HS-5 (cell line): ENCODE results near the gene FUT2.
"Not testable (repeated sequence)": the region's sequence is repeated elsewhere in the genome, so short reads cannot be mapped to it uniquely, and the experiment has no call there.

ENCODE experiments used
- DNase-seq: peaks from one replicate; pipeline ENCODE4 v3.0.0-alpha.2; 2012; ENCODE audit warnings: low read depth

FUT2 gene

DNA sequence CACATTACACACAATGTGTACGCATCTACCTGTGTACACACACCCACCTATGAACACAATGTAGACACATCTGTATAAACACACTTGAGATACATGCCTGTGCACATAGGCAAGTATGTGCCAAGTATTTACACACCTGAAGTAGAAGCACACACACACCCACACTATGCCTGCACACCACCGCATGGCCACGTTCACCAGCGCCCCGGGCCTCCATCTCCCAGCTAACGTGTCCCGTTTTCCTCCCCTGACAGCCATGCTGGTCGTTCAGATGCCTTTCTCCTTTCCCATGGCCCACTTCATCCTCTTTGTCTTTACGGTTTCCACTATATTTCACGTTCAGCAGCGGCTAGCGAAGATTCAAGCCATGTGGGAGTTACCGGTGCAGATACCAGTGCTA is 6.9 kb downstream of the FUT2 start:
- no peak for DNase-seq

DNA sequence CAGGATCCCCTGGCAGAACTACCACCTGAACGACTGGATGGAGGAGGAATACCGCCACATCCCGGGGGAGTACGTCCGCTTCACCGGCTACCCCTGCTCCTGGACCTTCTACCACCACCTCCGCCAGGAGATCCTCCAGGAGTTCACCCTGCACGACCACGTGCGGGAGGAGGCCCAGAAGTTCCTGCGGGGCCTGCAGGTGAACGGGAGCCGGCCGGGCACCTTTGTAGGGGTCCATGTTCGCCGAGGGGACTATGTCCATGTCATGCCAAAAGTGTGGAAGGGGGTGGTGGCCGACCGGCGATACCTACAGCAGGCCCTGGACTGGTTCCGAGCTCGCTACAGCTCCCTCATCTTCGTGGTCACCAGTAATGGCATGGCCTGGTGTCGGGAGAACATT is 7.5 kb downstream of the FUT2 start:
- no peak for DNase-seq

DNA sequence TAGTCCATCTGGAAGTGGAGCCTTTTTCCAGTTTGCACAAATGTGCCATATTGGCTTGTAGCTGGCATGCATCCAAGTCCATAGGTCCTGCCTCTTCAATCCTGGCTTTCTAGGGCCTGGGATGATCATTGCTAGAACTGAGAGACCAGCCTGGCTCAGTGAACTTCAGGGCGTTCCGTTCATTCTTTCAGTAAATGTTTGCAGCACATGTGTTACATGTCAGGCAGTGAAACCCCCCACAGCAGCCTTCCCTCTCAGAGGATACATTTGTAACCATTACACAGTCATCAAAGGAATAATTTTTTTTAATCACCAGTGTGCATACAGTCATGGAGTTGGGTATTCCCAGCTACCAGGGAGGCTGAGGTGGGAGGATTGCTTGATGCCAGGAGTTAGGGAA is 9.7 kb downstream of the FUT2 start:
- DNase-seq: no peak

DNA sequence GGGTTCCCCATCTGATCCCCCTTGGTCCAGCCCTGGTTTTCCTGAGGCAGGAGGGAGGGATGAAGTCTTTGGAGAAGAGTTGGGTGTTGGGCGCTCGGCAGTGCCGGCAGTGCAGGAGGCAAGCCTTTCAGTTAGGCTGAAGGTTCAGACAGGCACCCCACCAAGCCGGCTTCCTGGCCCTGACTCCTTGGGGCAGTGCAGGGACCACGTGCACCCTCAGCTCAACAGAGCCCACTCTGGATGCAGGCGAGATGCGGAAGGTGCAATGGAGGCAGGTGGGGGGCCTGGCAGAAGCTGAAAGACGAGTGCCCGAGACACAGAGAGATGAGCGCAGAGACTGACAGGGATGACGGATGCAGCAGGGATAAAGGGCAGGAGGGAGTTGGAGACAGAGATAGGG is 12.7 kb downstream of the FUT2 start:
- DNase-seq: no peak

DNA sequence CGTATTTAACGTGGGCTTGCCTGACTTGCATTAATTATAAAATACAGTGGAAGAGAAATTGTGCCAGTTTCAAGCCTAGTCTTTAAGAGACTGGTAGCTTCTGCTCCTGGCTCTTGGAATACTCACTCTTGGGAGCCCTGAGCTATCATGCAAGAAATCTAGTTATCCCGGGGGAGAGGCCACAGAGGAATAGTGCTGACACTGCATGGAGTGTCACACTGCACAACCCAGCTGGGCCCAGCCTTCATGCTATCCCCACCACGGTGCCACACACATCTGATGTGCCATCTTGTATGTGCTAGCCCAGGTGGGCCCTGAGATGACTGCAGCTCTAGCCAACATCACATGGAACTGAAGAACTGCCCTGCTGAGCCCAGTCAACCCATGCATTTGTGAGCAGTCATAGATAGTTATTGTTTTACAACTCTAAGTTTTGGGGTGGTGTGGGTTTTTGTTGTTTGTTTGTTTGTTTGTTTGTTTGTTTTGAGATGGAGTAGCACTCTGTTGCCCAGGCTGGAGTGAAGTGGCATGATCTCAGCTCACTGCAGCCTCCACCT is 15.4 kb downstream of the FUT2 start:
- DNase-seq: no peak

DNA sequence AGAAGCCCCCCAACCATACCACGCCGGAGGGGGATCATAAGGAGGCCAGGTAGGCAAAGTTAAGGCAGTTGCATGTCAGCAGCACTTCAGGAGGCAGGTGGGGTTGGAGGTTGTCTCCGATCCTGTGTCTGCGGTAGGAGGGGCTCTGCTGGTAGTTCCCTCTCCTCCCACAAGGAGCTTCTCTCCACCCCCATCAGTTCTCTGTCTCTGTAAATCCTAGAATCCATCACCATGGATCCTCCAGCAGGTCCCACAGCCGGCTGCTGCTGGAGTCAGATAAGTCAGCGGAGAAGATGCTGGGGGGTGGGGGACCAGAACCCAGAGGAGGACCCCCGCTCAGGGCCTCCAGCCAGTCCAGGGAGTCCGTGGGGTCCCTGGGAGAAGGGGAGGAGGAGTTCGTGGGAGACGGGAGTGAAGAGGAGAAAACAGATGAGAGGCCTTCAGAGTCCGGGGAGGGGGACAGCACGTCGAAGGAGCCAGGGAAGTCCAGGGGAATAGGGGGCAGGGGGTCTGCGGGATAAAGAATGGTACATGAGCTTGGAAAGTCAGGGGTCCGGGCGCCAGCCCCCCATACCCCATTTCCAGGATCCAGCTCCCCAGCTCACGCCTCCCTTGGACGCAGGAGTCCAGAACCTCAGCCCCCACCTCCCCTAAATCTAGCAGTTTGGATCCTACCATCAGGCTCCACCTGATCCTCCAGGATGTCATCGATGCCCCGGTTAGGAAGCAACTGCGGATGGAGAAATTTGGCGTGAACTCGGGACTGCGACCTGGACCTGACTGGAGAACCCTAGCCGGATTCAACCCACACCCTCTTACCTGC is 17.5 kb downstream of the FUT2 start:
- DNase-seq: no peak

DNA sequence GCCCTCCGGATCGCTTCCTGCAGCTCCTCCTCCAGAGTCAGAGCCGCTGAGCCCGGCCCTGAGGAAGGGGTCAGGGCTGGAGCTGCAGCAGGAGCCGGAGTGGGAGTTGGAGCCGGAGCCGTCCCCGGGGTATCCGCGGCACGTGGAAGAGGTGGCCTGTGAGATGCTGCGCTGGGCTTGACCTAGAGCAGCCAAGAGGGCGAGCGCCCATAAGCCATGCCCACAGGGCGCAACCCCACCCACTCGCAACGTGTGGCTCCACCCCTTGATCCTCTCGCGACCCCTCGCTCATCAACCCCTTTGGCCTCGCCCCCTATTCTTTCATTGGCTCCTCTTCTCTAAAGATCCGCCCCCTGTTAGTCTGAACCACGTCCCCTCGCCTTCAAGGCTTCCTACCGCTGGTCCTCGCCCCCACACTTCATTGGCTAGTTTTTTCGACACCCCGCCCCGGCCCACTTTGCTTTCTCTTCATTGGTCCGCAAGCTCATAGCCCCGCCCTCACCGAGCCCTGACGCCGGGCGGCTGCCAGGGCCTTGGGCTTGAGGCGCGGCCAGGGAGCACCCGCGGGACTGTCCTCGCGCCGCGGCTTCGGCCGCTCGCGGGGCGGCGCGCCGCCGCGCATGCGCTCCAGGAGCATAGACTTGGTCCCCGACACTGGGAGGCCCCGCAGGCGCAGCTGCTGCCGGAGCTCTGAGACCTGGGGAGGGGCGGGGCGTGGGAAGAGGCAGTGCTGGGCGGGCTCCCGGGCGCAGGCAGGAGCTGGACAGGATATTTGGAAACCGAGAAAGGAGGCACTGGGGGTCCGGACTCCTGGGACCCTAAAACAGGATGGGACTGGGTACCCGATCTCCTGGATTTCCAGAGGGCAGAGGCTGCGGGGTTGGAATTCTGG is 18.3 kb downstream of the FUT2 start:
- DNase-seq: peak; percentile 98

DNA sequence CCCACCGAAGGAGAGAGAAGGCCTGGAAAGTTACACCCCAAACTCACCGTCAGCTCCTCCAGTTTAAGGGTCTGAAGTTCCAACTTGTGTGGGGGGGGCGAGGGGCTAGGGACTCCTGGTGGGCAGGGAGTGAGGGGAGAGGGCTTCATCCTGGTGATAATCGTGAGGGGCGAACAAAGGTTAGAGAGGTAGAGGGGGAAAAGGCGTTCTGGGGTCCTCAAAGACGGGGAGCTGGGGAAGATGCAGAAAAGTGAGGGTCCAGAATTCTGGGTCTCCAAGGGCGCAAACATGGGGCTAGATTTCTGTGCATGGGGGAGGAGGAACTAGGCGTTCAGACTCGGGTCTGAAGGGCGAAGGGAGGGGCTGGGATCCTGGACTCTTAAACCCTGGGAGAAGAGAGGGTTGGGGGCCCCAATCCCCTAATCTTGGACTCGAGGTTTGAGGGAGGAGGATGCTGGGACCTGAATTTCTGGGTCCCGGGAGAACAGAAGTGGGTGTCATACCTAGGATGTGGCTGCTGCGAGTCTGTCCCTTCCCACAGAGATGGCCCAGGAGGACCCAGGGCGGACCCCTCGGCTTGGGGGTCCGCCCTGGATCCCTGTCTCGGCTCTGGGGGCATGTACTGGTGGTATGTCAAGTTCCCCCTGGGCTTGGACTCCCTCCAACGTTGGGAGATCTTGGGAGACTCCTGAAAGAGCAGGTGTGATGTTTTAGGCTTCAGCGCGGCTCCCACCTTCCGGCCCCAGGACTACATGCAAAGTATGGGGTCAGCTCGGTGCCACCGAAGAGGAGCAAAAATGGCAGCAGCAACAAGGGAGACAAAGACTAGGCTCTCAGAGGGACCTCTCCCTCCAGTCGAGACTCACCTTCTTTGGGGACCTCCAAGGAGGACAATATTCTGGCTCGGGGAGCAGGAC is 19.2 kb downstream of the FUT2 start:
- no peak for DNase-seq

DNA sequence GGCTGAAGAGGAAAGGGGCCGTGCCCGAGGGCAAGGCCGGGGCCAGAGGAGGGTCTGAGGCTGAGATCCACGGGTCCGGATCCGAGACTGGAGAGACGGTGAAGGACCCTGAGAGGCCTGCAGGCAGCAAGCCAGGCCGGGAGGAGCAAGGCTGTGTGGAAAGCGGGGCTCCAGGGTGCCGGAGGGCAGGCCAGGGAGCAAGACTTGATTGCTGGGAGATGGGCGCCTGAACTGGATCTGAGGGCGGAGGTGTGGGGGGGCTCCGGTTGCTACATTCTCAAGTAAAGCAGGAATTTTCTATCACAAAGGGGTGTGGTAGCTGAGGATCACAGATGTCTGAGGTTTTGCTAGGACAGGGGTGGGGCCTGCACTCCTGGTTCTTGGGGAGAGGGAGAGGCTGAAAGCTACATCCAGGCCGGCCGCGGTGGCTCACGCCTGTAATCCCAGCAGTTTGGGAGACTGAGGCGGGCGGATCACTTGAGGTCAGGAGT is 20.0 kb downstream of the FUT2 start:
- no peak for DNase-seq

DNA sequence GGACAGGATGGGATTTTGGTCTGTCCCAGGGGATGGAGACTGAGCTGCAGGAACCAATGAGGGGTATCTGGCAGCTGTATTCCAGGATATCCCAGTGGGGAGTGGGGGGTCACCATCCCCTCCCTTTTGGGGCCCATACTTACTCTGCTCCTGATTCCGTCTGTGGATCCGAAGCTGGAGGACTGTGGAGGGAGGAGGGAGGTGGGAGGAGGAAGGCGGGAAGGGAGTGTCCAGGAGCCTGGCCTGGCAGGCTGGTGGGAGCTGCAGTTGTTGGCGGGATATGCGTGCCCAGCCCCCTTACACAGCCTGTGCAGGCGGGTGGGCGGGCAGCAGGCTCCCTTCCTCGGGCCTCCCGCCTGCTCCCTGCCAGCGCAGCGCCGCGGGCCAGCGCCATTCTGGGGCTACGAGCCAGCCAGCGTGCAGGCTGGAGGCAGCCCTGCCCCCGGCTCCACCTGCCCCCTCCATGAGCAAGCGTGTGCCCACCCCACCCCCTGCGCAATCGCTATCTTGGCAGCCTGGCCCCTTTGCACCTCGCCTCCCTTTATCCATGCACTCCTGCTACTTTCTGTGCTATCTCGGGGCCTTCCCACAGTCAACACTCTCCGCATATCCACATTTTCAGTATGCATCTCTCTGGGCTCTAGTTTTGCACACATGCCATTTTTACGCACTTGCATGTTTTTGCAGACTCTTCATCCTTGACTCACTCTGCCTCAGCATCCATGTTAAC is 21.0 kb downstream of the FUT2 start:
- DNase-seq: no peak

DNA sequence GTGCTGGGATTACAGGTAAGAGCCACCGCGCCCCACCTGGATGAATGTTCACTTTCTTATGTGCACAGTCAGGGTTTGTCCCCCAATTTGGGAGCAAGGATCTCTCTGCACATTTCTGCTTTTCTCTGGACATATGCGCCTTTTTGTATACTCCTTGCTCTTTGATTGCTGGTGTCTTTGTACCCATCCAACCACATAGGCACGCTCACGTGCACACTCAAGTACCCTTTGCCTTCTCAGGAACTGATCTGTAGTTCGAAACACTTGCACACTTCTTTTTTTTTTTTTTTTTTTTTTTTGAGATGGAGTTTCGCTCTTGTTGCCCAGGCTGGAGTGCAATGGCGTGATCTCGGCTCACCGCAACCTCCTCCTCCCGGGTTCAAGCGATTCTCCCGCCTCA is 22.3 kb downstream of the FUT2 start:
- not testable (repeated sequence) for DNase-seq

DNA sequence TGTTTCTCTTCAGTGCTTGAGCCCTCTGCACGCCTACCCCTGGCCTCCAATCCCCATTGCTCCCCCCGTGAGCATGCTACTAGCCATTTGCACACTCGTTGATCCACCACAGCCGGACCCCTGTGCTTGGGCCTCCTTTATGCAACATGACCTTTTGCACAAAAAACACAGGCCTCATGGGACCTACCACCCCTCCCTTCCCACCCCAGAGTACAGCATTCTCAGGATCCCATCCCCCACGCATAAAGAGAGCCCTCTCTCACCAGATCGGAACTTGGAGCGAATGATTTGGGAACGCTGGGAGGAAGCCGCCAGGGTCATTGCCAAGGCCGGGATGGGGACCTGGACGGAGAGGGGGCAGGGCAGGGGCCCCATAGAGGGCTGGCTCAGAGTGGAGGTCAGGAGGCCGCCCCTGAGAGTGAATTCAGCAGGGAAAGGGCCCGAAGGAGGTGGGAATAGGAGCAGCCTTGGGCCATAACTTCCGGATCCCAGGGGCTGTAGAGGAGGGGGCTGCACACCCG is 23.0 kb downstream of the FUT2 start:
- no peak for DNase-seq

DNA sequence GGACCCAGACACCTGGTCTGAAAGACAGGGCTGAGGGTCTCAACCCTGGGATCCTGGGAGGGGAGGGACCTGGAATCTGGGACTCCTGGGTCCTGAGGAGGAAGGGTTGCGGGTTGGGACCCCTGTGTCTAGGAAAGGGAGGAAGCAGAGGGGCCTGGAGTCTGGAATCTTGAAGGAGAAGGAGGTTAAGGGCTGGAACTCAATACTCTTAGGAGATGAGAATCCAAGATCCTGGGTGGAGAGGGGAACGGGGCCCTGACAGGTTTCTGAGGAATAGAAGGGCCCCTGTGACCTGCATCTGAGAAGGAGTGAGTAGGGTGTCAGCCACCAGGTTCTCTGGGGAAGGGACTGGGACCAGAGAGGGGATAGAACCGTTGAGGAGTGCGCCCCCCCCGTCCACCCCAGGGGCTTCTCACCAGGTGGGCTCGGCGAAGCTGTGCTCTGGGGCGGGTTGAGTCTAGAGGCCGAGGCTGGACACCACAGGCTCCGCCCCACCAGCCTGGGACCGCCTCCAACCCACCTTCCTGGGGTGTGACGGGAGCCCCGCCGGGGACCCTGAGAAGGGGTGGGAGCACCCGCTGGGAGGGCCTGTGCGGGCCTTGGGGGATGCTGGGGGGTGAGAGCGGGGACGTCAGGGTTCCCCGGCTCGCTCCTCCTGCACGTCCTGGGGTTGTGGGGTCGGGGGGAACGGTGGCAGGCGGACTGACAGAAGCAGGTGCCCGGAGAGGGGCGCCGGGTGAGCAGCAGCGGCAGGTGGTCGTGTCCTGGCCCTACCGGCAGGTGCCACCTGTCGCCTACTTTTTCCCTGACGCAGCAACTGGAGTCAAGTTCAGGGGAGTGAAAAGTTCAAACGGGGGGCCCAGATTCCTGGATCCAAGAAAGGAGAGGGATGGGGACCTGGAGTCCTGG is 23.7 kb downstream of the FUT2 start, which contains the start of gene MAMSTR:
Gene MAMSTR (minus strand): TSS at position 463 of the 909 bp plus-strand sequence. CDS start 694 bp downstream, outside the sequence.
- no peak for DNase-seq

DNA sequence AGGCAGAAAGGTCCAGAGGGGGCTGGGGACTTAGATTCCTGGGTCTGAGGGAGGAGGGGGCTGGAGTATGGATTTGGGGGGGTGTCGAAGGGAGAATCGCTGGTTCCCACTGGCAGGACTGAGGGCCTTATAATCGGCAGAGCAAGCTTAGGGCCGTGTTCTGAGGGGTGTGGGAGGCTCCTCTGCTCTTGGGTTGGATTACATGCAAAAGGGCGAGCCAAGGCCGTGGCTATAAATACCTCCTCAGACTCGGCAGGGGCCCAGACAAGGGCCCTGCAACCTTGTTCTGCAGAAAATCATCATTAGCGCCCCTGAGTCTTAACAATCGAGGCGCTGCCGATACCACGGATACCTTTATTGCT is 24.5 kb downstream of the FUT2 start:
- DNase-seq: no peak

DNA sequence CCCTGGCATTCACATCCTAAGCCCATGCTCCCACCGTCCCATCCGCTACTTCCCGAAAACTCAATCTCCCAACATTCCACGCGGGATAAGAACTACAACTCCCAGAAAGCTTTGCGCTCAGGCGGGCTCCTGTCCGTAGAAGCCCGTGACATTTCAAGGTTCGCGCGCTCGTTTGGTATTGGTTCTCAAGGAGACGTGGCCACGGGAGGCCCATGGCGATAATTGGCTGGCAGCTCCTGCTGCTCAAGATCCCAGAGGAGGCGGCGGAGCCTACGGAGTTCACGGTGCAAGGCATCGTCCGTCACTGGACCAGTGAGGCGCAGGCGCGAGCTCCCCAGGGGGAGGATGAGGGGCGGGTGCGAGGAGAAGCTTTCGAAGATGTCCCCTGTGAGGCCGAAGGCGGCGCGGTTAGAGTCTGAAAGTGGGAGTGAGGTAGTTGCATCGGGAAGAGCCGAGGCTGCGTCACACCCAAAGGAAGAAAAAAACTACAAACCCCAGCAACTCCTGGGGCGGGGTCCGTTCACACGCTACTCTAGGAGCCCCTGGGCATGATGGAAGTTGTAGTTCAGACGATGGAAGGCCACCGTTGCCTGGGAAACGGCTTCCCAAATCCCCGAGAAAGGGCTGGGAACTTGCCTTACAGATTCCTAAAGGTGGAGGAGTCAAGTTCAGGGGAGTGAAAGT is 25.0 kb downstream of the FUT2 start:
- DNase-seq: peak; percentile 95

DNA sequence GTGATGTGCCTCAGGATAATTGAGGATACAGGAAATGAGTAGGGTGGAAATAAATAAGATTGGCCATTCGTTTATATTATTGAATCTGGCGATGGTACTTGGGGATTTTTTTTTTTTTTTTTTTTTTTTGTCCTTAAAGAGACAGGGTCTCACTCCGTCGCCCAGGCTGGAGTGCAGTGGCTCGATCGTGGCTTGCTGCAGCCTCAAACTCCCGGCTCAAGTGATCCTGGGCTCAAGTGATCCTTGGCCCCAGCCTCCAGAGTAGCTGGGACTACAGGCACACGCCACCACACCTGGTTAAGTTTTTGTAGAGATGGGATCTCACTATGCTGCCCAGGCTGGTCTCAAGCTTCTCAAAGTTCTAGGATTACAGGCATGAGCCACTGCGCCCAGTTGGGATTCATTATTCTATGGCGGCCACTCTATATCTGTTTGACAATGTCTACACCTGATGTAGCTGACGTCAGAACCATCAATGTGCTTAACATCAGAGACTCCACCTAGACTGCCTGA is 26.5 kb downstream of the FUT2 start:
- no peak for DNase-seq

DNA sequence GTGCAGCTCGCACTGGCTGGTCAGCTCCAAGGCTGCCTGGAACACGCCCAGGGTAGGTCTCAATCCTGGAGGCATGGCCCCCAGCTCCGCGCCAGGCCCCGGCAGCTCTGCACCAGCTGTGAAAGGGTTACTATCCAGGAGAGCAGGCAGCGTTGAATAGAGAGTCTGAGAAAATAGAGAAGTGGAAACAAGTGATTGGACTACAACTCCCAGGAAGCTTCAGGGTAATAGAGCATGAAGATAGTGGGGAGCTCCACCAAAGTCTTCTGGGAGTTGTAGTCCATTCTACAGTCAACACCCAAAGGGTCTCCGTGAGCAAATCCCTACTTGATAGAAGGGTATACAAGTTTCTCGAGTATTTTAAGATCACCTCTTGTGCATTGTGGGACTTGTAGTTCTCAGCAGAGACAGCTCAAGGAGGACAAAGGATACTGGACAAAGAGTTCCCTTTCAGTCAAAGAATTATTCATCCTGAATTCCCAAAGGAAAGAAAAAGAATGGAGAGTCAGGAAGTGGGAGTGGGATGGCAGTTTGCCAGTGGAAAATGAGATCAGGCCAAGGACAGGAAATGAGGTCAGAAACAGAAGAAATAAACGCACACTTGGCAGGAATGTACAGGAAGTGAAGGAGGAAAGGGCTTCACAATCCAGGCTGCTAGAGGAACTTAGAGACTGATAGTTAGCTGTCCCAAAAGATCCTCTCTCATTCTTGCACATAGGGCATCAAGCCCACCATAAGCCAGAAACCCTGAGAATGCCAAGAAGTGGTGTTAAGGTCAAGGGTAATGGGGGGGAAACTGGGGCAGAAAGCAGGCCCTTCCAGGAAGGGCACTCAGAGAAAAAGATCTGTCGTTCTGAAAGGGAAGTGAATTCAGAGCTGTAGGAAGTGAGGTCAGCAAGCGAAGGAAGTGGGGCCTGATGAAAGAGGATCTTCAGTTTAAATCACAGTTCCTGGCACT is 29.3 kb downstream of the FUT2 start:
- DNase-seq: peak; percentile 96

DNA sequence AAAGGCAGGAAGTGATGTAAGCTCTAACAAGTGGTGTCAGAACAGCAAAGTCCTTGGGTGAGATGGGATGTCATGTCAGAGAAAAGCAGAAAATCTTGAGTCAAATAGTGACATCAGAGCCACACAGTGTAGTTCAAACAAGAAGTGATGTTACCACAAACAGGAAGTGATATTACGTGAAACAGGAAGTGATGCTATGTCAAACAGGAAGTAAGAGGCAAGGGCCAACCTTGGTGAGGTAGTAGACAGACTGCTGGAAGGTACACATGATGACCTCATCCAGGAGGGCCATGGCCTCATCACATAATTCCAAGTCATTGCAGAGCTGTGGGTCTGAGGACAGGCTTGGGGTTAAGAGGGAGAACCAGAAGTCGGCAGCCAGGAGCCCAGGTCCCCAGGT is 30.8 kb downstream of the FUT2 start:
- no peak for DNase-seq
